ENCODE data around the gene ROGDI. TPM values are rescaled to one million over a fixed set of nuclear protein-coding genes. Genes with fewer than 3 reads are reported as not detected.

The ROGDI gene
- total and polyA plus RNA-seq, 2 experiments from 2014 or later = 21.4 to 27.3 TPM

DNA sequence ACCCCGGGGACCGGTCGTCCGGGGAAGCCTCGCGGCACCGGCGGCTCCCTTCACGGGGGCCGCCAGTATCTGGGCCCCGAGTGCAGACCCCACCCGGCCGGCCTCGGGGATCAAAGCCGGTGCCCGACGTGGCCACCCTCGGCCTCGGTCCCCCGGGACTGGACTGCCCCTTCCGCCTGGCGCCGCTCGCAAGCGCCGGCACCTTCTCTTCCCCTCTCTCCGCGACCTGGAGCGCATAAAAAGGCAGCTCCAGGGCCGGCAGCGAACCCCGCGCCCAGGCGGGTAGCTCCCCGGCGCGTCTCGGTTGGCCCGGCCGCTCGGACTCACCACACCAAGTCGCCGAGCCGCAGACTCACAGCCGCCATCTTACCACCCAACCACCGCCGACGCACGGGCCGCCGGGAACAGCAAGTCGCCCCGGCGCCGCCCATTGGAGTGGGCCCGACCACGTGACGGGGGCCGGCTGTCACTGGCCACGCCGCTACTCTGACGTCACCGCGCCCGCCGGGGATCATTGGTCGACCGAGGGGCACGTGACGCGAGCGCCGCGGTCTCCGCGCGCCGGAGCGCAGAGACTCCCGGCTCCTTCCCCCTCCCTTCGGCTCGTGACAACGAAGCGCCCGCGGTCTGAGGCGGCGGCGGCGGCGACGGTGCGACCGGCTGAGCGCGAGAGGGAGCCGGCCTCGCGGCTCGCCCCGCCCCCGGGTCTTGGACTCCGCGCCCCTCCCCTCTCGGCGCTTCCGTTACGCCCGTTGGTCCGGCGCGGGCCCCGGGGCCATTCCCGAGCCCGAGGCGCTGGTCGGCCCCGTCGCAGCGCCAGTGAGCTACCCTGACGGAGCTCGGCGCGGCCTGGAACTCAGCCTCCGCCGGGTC is 44.7 kb upstream of the ROGDI start, which contains the start of the genes GLYR1 and UBN1:
Gene GLYR1, minus strand, starts transcription at position 388 of the 873 bp plus-strand sequence. Its CDS starts 23 bp downstream, at position 365.
Gene UBN1, plus strand, starts transcription at position 581 of the 873 bp plus-strand sequence. CDS start 5,437 bp downstream, outside the sequence.
- peaks cover 6% of the 10 kb centered on the region; the same call in 1 of the 2 replicates for H4K20me1 ChIP-seq (ENCODE audit: insufficient read depth)
- 1% methylated on average over 95 to 101 of the region's 126 CpGs for WGBS, 2 experiments (ENCODE audit: low coverage in 1 of 2, low lambda C conversion rate in 2 of 2, missing lambda C conversion rate in 2 of 2)
- H3K9me2 ChIP-seq (ENCODE audit: insufficient read depth) = no peaks in the 10 kb centered on the region
- H3K79me2 ChIP-seq (ENCODE audit: insufficient read depth) = peaks cover 95% of the 10 kb centered on the region
- no peaks in the 10 kb centered on the region for H3K9me3 ChIP-seq (ENCODE audit: low read depth)
- peak within 1 kb of the TSS; percentile 82 for H3K4me3 ChIP-seq
- in situ Hi-C loops (cut with MboI) = no loop called here
- H2AFZ ChIP-seq = peak within 1 kb of the TSS; percentile 70
- no peak for TF ChIP-seq EZH2phosphoT487 (IDR thresholded peaks at IDR 0.05; ENCODE audit: insufficient read depth, low read depth)
- no peak for TF ChIP-seq EZH2 (IDR thresholded peaks at IDR 0.05; ENCODE audit: insufficient read depth, poor library complexity, severe bottlenecking)
- H3K4me1 ChIP-seq (ENCODE audit: insufficient read depth) = peaks cover 41% of the 10 kb centered on the region
- H3K4me2 ChIP-seq (ENCODE audit: unreplicated experiment) = peak within 1 kb of the TSS; percentile 99
- peak; percentile 100 for DNase-seq
- H3K36me3 ChIP-seq (ENCODE audit: low read depth) = peaks cover 26% of the 10 kb centered on the region
- no peaks in the 10 kb centered on the region for H3K27me3 ChIP-seq (replicated peaks; ENCODE audit: insufficient read depth)
- peaks cover 33% of the 10 kb centered on the region for H3F3A ChIP-seq (ENCODE audit: insufficient read depth)
- peak within 1 kb of the TSS; percentile 94 for H3K9ac ChIP-seq
- H3K27ac ChIP-seq = peak within 1 kb of the TSS; percentile 91

- peaks cover 95% of the 10 kb centered on the region for H3K79me2 ChIP-seq (ENCODE audit: insufficient read depth)
- peak overlapping the region; percentile 99 for H3K4me2 ChIP-seq (ENCODE audit: unreplicated experiment)
- H3K36me3 ChIP-seq (ENCODE audit: low read depth) = peaks cover 26% of the 10 kb centered on the region
- no peaks in the 10 kb centered on the region for H3K27me3 ChIP-seq (replicated peaks; ENCODE audit: insufficient read depth)
- H3F3A ChIP-seq (ENCODE audit: insufficient read depth) = peaks cover 26% of the 10 kb centered on the region
- 1 to 2% methylated on average over 17 to 23 of the region's 27 CpGs for WGBS, 2 experiments (ENCODE audit: low coverage in 1 of 2, low lambda C conversion rate in 2 of 2, missing lambda C conversion rate in 2 of 2)
- no peaks in the 10 kb centered on the region for H3K9me3 ChIP-seq (ENCODE audit: low read depth)
- H3K4me1 ChIP-seq (ENCODE audit: insufficient read depth) = peaks cover 35% of the 10 kb centered on the region
- peak overlapping the region; percentile 82 for H3K4me3 ChIP-seq
- in situ Hi-C loops (cut with MboI) = no loop called here
- TF ChIP-seq EZH2 (IDR thresholded peaks at IDR 0.05; ENCODE audit: insufficient read depth, poor library complexity, severe bottlenecking) = no peak
- TF ChIP-seq EZH2phosphoT487 (IDR thresholded peaks at IDR 0.05; ENCODE audit: insufficient read depth, low read depth) = no peak
- H4K20me1 ChIP-seq (ENCODE audit: insufficient read depth) = peaks cover 4% of the 10 kb centered on the region; the same call in 1 of the 2 replicates
- H3K27ac ChIP-seq = peak overlapping the region; percentile 91
- DNase-seq = peak; percentile 87
- no peaks in the 10 kb centered on the region for H3K9me2 ChIP-seq (ENCODE audit: insufficient read depth)
- H3K9ac ChIP-seq = peak overlapping the region; percentile 94
- H2AFZ ChIP-seq = peak overlapping the region; percentile 70
These were observed 44.1 kb upstream of the ROGDI start for GRCh38 chr16:4846503-4846900.

DNA sequence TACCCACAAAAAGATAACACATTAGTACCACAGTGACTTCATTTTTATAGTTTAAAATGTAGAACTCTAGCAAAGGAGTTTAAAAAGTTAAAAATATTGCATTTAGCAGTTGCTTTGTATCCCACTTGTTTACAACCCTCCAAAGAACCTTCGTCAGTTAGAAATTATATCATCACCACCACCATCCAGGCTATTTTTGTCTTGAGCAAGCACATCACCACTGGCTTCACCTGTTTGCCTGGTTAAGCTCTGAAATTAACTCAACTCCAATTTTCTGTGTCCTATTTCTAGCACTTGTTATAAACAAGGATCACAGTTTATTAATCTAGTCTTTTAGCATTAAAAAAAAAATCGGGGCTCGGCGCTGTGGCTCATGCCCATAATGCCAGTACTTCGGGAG is 38.6 kb upstream of the ROGDI start:
- H3K27me3 ChIP-seq (replicated peaks; ENCODE audit: insufficient read depth) = no peaks in the 10 kb centered on the region
- no peak overlapping the region for H2AFZ ChIP-seq
- H3K9me3 ChIP-seq (ENCODE audit: low read depth) = no peaks in the 10 kb centered on the region
- H3K4me2 ChIP-seq (ENCODE audit: unreplicated experiment) = no peak overlapping the region
- peaks cover 85% of the 10 kb centered on the region for H3K79me2 ChIP-seq (ENCODE audit: insufficient read depth)
- no peak for DNase-seq
- H3K9me2 ChIP-seq (ENCODE audit: insufficient read depth) = no peaks in the 10 kb centered on the region
- H3K9ac ChIP-seq = no peak overlapping the region
- peaks cover 16% of the 10 kb centered on the region for H3F3A ChIP-seq (ENCODE audit: insufficient read depth)
- H3K4me1 ChIP-seq (ENCODE audit: insufficient read depth) = peaks cover 11% of the 10 kb centered on the region
- WGBS, 2 experiments (ENCODE audit: low coverage in 1 of 2, low lambda C conversion rate in 2 of 2, missing lambda C conversion rate in 2 of 2) = 76 to 77% methylated on average over 5 of the region's 5 CpGs
- no peak overlapping the region for H3K27ac ChIP-seq
- no peak overlapping the region for H3K4me3 ChIP-seq
- TF ChIP-seq EZH2 (IDR thresholded peaks at IDR 0.05; ENCODE audit: insufficient read depth, poor library complexity, severe bottlenecking) (no peak), EZH2phosphoT487 (IDR thresholded peaks at IDR 0.05; ENCODE audit: insufficient read depth, low read depth) (no peak)
- peaks cover 2% of the 10 kb centered on the region; the same call in 1 of the 2 replicates for H4K20me1 ChIP-seq (ENCODE audit: insufficient read depth)
- peaks cover 60% of the 10 kb centered on the region for H3K36me3 ChIP-seq (ENCODE audit: low read depth)
- in situ Hi-C loops (cut with MboI) = no loop called here

GRCh38 chr16:4839942-4840341 is 37.5 kb upstream of the ROGDI start:
- Histone ChIP-seq H3K9me3 (ENCODE audit: low read depth) (no peaks in the 10 kb centered on the region), H3K9me2 (ENCODE audit: insufficient read depth) (no peaks in the 10 kb centered on the region), H3K4me1 (ENCODE audit: insufficient read depth) (peaks cover under 1% of the 10 kb centered on the region; the same call in 1 of the 2 replicates), H3K27ac (no peak overlapping the region), H3K9ac (no peak overlapping the region), H3K27me3 (replicated peaks; ENCODE audit: insufficient read depth) (no peaks in the 10 kb centered on the region), H4K20me1 (ENCODE audit: insufficient read depth) (no peaks in the 10 kb centered on the region; the same call in 1 of the 2 replicates), H3K4me3 (no peak overlapping the region), H3K79me2 (ENCODE audit: insufficient read depth) (peaks cover 85% of the 10 kb centered on the region), H2AFZ (no peak overlapping the region), H3F3A (ENCODE audit: insufficient read depth) (0 out of 2 replicates have a peak, but pooled peaks cover 9% of the 10 kb centered on the region), H3K4me2 (ENCODE audit: unreplicated experiment) (no peak overlapping the region), H3K36me3 (ENCODE audit: low read depth) (peaks cover 59% of the 10 kb centered on the region)
- TF ChIP-seq EZH2phosphoT487 (IDR thresholded peaks at IDR 0.05; ENCODE audit: insufficient read depth, low read depth) (no peak), EZH2 (IDR thresholded peaks at IDR 0.05; ENCODE audit: insufficient read depth, poor library complexity, severe bottlenecking) (no peak)
- 88 to 90% methylated on average over 5 of the region's 5 CpGs for WGBS, 2 experiments (ENCODE audit: low coverage in 1 of 2, low lambda C conversion rate in 2 of 2, missing lambda C conversion rate in 2 of 2)
- in situ Hi-C loops (cut with MboI) = no loop called here
- DNase-seq = no peak
